Thyroid gland (tissue), 4 donors: ENCODE data around the gene TRIM8. TPM values are rescaled to one million over a fixed set of nuclear protein-coding genes. Genes with fewer than 3 reads are reported as not detected.
A peak's percentile ranks its signal among the peaks of the same experiment; 100 is the strongest.

Experiments
- DNase-seq, 2 donors: peaks; one replicate each; pipeline ENCODE4 v3.0.0-alpha.2; 2019
- H3K27ac ChIP-seq, 3 donors: fragments of 200-600 bp; sonication (generic); 1 replicate in 2 of 3; 2 replicates in 1 of 3; pipeline ENCODE4 v1.5.1; 2016 to 2019; ENCODE audit warnings: mild to moderate bottlenecking in 1 of 3, moderate library complexity in 1 of 3
- H3K27me3 ChIP-seq: fragments of 200-600 bp; sonication (generic); one replicate; pipeline ENCODE4 v1.5.1; 2019
- H3K36me3 ChIP-seq, 2 donors: fragments of 200-600 bp; sonication (generic); one replicate each; pipeline ENCODE4 v1.5.1; 2016 to 2019
- H3K4me1 ChIP-seq, 2 donors: fragments of 200-600 bp; sonication (generic); one replicate each; pipeline ENCODE4 v1.5.1; 2017 to 2019
- H3K4me3 ChIP-seq, 3 donors: fragments of 200-600 bp; sonication (generic); replicated peaks in 1 of 3; 1 replicate in 2 of 3; 2 replicates in 1 of 3; pipeline ENCODE4 v1.5.1; 2016; ENCODE audit warnings: mild to moderate bottlenecking in 1 of 3
- H3K9me3 ChIP-seq: fragments of 200-600 bp; sonication (generic); one replicate; pipeline ENCODE4 v1.5.1; 2017
- POLR2A ChIP-seq, 2 donors: fragments of 450-650 bp; IDR thresholded peaks; one replicate each; pipeline ENCODE4 v1.6.1; 2017; ENCODE audit warnings: antibody characterized with exemption in 2 of 2, mild to moderate bottlenecking in 2 of 2, moderate library complexity in 1 of 2
- WGBS, 2 donors: methylation state at CpG; one replicate each; pipeline ENCODE4 v1.1.5; 2017; 5-methylcytosine and 5-hydroxymethylcytosine counted together
- intact Hi-C: fragments of 100-400 bp; cut with DNase I; formaldehyde crosslinking; loops from one replicate; pipeline ENCODE4 v1.15.1; 2023
- total RNA-seq, 4 donors: library from RNA; depleted of rRNA; stranded (reverse); fragments of >200 nt; gene quantifications; one replicate each; pipeline ENCODE4 v1.2.3, GENCODE V29; 2016
- TF ChIP-seq, protein P1 (sequence below), 6 experiments: fragments of 200-600 bp in 3 of 6; fragments of 450-650 bp in 3 of 6; sonication (generic) in 3 of 6; IDR thresholded peaks; one replicate each; pipeline ENCODE4 v1.5.1; 2016 to 2019; ENCODE audit warnings: antibody characterized with exemption in 6 of 6, mild to moderate bottlenecking in 2 of 6, inconsistent platforms in 1 of 6, moderate library complexity in 1 of 6

The TRIM8 gene, protein sequence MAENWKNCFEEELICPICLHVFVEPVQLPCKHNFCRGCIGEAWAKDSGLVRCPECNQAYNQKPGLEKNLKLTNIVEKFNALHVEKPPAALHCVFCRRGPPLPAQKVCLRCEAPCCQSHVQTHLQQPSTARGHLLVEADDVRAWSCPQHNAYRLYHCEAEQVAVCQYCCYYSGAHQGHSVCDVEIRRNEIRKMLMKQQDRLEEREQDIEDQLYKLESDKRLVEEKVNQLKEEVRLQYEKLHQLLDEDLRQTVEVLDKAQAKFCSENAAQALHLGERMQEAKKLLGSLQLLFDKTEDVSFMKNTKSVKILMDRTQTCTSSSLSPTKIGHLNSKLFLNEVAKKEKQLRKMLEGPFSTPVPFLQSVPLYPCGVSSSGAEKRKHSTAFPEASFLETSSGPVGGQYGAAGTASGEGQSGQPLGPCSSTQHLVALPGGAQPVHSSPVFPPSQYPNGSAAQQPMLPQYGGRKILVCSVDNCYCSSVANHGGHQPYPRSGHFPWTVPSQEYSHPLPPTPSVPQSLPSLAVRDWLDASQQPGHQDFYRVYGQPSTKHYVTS
- total RNA-seq: 100 to 1,000 TPM; 138 to 187 (median 162) TPM

DNA sequence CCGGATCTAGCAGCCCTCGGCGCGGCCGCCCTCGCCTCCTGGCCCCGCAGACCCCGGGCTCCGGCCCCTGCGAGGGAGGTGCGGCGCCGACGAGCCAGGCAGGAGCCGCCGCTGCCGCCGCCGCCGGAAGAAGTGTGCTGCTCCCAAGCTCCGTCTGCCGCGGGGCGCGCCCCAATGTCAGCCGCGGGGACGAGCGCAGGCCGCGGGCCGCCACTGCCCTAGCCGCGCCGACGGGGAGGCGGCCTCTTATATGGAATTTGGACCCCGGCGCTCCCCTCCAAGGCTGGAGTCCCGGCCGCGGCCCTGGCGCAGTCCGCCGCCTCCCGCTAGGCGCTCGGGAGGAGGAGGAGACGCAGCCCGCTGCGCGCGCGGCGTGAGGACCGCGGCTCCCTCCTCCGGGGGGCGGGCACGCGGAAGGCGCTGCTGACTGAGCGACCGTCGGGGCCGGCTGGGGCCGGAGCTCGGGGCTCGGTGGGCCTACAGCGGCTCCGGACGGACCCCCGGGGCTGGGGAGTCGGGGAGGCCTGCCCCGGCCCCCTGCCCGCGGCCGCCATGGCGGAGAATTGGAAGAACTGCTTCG, at the start of gene TRIM8:
TSS of gene TRIM8 (plus strand) at position 414 of the 580 bp plus-strand sequence. CDS start at position 553, 139 bp downstream.
- TF ChIP-seq POLR2A (IDR thresholded peaks at IDR 0.05): peak in 1 of 2 donors; percentile 6
- TF ChIP-seq, protein P1, sequence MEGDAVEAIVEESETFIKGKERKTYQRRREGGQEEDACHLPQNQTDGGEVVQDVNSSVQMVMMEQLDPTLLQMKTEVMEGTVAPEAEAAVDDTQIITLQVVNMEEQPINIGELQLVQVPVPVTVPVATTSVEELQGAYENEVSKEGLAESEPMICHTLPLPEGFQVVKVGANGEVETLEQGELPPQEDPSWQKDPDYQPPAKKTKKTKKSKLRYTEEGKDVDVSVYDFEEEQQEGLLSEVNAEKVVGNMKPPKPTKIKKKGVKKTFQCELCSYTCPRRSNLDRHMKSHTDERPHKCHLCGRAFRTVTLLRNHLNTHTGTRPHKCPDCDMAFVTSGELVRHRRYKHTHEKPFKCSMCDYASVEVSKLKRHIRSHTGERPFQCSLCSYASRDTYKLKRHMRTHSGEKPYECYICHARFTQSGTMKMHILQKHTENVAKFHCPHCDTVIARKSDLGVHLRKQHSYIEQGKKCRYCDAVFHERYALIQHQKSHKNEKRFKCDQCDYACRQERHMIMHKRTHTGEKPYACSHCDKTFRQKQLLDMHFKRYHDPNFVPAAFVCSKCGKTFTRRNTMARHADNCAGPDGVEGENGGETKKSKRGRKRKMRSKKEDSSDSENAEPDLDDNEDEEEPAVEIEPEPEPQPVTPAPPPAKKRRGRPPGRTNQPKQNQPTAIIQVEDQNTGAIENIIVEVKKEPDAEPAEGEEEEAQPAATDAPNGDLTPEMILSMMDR (IDR thresholded peaks at IDR 0.05): no peak
- Histone ChIP-seq H3K9me3 (no peaks in the 10 kb centered on the region), H3K27ac (peak within 1 kb of the TSS; percentile 96 to 100 (median 100)), H3K27me3 (no peaks in the 10 kb centered on the region), H3K4me1 (peaks cover 28 to 32% of the 10 kb centered on the region in 2 donors), H3K36me3 (no peaks in the 10 kb centered on the region), H3K4me3 (peak within 1 kb of the TSS; percentile 78 to 98 (median 84))
- intact Hi-C loops: loop anchor here (2.0 kb wide), 1 partner anchor 31 kb away; no protein-coding TSS in a partner anchor
- 2% methylated on average over 21 of the region's 80 CpGs; no CpG with 5 or more reads in 1 of the 2 donors for WGBS, 2 donors
- peak; percentile 64 to 70 for DNase-seq

DNA sequence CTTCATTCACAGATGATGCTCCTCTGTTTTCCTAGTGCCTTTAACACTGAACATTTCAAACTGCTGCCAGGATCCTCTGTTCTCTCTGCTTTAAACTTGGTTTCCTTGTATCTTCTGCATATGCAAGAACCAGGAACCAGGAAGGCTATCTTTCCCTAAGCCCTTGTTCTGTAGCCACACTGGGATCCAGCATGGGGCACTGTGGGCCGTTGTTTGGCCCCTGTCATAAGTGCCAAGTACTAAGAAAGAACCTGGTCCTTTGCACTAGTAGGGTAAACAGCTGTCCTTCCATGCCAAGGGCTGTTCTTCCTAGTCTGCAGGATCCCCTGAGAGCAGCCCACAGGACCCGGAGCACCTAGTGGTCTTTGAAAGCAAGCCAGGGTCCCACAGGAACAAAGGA, 49.0 kb upstream of the TRIM8 start:
- Histone ChIP-seq H3K4me1 (peaks cover 8 to 38% of the 10 kb centered on the region in 2 donors), H3K9me3 (no peaks in the 10 kb centered on the region), H3K4me3 (no peak overlapping the region), H3K27me3 (no peaks in the 10 kb centered on the region), H3K36me3 (no peaks in the 10 kb centered on the region), H3K27ac (no peak overlapping the region)
- no peak for DNase-seq
- intact Hi-C loops: loop anchor here (10.0 kb wide), 1 partner anchor 360 kb away; no protein-coding TSS in a partner anchor
- TF ChIP-seq, protein P1 (IDR thresholded peaks at IDR 0.05): no peak
- TF ChIP-seq POLR2A (IDR thresholded peaks at IDR 0.05): no peak
- 65 to 78% methylated on average over 1 to 2 of the region's 2 CpGs for WGBS, 2 donors

DNA sequence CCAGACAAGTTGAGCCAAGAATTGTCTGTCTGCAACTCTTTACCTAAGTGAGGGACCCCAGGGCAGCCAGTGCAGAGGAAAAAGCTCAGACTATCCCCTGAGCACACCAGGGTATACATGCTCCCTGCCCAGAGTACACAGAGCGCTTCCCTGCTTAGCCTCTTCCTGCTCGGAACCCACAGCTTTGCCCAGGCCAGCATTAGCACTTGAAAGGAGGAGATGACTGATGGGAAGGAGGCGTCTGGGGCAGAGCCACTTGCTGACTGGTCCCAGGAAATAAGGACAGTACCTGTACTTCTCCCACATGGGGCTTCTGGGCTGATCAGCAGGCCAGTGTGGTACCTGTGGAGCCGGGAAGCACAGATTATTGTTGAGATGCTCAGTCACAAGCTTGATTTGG, 48.4 kb upstream of the TRIM8 start:
- no peaks in the 10 kb centered on the region for H3K27me3 ChIP-seq
- no peaks in the 10 kb centered on the region for H3K36me3 ChIP-seq
- no peaks in the 10 kb centered on the region for H3K9me3 ChIP-seq
- intact Hi-C loops: loop anchor here (10.0 kb wide), 1 partner anchor 361 kb away; no protein-coding TSS in a partner anchor
- WGBS, 2 donors: 54 to 85% methylated on average over 2 to 4 of the region's 4 CpGs
- H3K4me1 ChIP-seq: peaks cover 8 to 44% of the 10 kb centered on the region in 2 donors
- H3K4me3 ChIP-seq: no peak overlapping the region
- H3K27ac ChIP-seq: no peak overlapping the region
- TF ChIP-seq, protein P1 (IDR thresholded peaks at IDR 0.05): no peak
- TF ChIP-seq POLR2A (IDR thresholded peaks at IDR 0.05): no peak
- DNase-seq: no peak

DNA sequence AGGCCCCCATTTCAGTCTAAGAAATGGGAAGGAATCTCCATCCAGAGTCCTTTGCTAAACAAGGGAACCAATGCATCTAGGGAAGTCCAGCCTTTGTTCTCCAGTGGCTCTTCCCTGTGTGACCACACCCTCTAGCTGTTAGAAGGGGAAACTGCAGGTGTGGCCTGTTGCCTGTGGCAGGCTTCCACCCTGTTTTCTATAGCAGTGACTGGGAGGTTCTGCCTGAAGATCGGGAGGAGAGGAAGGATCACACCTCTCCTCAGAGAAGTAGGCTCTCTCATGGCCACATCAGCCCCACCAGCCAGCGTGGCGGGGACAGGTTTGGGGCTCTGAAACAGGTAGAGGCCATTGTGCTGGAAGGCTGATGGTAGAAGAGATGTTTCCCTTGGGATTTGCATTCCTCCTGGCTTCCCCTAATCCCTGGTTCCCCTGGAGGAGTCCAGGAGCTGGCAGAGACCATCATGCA, 47.7 kb upstream of the TRIM8 start:
- no peaks in the 10 kb centered on the region for H3K36me3 ChIP-seq

More for the DNA sequence above, 47.7 kb upstream of the TRIM8 start:
- H3K9me3 ChIP-seq: no peaks in the 10 kb centered on the region
- H3K27me3 ChIP-seq: no peaks in the 10 kb centered on the region
- TF ChIP-seq, protein P1 (IDR thresholded peaks at IDR 0.05): peak; percentile 39 to 86 (median 66)
- TF ChIP-seq POLR2A (IDR thresholded peaks at IDR 0.05): no peak
- DNase-seq: peak; percentile 56 to 60
- peak overlapping the region in 2 of 3 donors; percentile 22 to 40 for H3K27ac ChIP-seq
- peaks cover 8 to 51% of the 10 kb centered on the region in 2 donors for H3K4me1 ChIP-seq
- intact Hi-C loops: loop anchor here (10.0 kb wide), 1 partner anchor 362 kb away; no protein-coding TSS in a partner anchor
- no peak overlapping the region for H3K4me3 ChIP-seq
- WGBS, 2 donors: 37 to 44% methylated on average over 3 of the region's 3 CpGs
